Endothelial cell of umbilical vein (primary cell): ENCODE results near the gene PAOX. TPM values are rescaled to one million over a fixed set of nuclear protein-coding genes. Genes with fewer than 3 reads are reported as not detected.

Experiments used
- BruUV-seq: library from RNA; stranded (reverse); fragments of 400-500 nt; replicated peaks from 2 replicates; lab custom pipeline; 2021; lab: Mats Ljungman, UMichigan
- CTCF ChIA-PET: fragments of 300-600, 350-600 bp; sonication (Branson Sonifier 250); formaldehyde crosslinking; loops from one replicate; lab custom pipeline; 2021; ENCODE audit warnings: antibody characterized with exemption, inconsistent platforms; lab: Charles Lee
- POLR2A ChIA-PET: fragments of 300-600, 350-600 bp; sonication (Branson Sonifier 250); formaldehyde crosslinking; loops from one replicate; lab custom pipeline; 2021; ENCODE audit warnings: antibody characterized with exemption, inconsistent platforms; lab: Charles Lee
- DNase-seq: peaks from one replicate; pipeline ENCODE4 v3.0.0-alpha.2; 2011; ENCODE audit warnings: low read depth, low spot score
- FAIRE-seq: peaks from 2 replicates; lab custom pipeline; 2011; peaks lifted over from hg19 to GRCh38; lab: Jason Lieb, UNC
- H2AFZ ChIP-seq: 2 replicates; pipeline ENCODE4 v1.6.0; 2012; ENCODE audit warnings: low read depth, low read length, control low read depth, inconsistent platforms
- H3K27ac ChIP-seq: 2 replicates; pipeline ENCODE4 v1.5.1; 2011; ENCODE audit warnings: low read depth, mild to moderate bottlenecking, control low read depth, low read length, moderate library complexity; ENCODE audit not compliant: insufficient read depth
- H3K27me3 ChIP-seq, 2 experiments: 2 replicates each; pipeline versions ENCODE4 v1.6.0 to v1.6.1; 2011; ENCODE audit warnings: low read length in 2 of 2, mixed read lengths in 1 of 2; ENCODE audit not compliant: control insufficient read depth in 2 of 2, insufficient read depth in 2 of 2
- H3K36me3 ChIP-seq, 2 experiments: 2 replicates in 1 of 2; 3 replicates in 1 of 2; pipeline ENCODE4 v1.5.1; 2011; ENCODE audit warnings: low read length in 2 of 2, mild to moderate bottlenecking in 1 of 2, moderate library complexity in 1 of 2; ENCODE audit not compliant: control insufficient read depth in 2 of 2, insufficient read depth in 2 of 2; ENCODE audit errors: extremely low read depth in 1 of 2
- H3K4me1 ChIP-seq: 3 replicates; pipeline ENCODE4 v1.5.1; 2011; ENCODE audit warnings: mild to moderate bottlenecking, low read length; ENCODE audit not compliant: control insufficient read depth, insufficient read depth; ENCODE audit errors: extremely low read depth
- H3K4me2 ChIP-seq: 2 replicates; pipeline ENCODE4 v1.6.1; 2011; ENCODE audit warnings: low read length, control low read depth, mixed read lengths; ENCODE audit not compliant: insufficient read depth
- H3K4me3 ChIP-seq, 3 experiments: fragments of 200-600 bp in 1 of 3; sonication (generic), shearing (Covaris generic) in 1 of 3; replicated peaks in 1 of 3; 2 replicates each; pipeline ENCODE4 v1.5.1; 2011 to 2016; ENCODE audit warnings: control low read depth in 3 of 3, low read length in 3 of 3, mild to moderate bottlenecking in 2 of 3, inconsistent platforms in 1 of 3, low read depth in 1 of 3, moderate library complexity in 1 of 3; ENCODE audit not compliant: insufficient read depth in 1 of 3
- H3K79me2 ChIP-seq: 2 replicates; pipeline ENCODE4 v1.6.0; 2012; ENCODE audit warnings: low read length, inconsistent platforms; ENCODE audit not compliant: control insufficient read depth, insufficient read depth
- H3K9ac ChIP-seq: replicated peaks from 2 replicates; pipeline ENCODE3; 2011; ENCODE audit warnings: low read length, control low read depth; ENCODE audit not compliant: insufficient read depth; ENCODE audit errors: extremely low read depth
- H3K9me1 ChIP-seq: replicated peaks from 3 replicates; pipeline ENCODE4 v1.6.0; 2011; ENCODE audit warnings: mild to moderate bottlenecking, low read length; ENCODE audit not compliant: control insufficient read depth, insufficient read depth; ENCODE audit errors: extremely low read depth
- H3K9me3 ChIP-seq: replicated peaks from 2 replicates; pipeline ENCODE4 v1.5.1; 2012; ENCODE audit warnings: low read length, inconsistent platforms; ENCODE audit not compliant: control insufficient read depth, insufficient read depth
- H4K20me1 ChIP-seq: replicated peaks from 2 replicates; pipeline ENCODE3; 2011; ENCODE audit warnings: mild to moderate bottlenecking, low read length; ENCODE audit not compliant: control insufficient read depth, insufficient read depth; ENCODE audit errors: extremely low read depth
- EZH2 ChIP-seq: IDR thresholded peaks from 2 replicates; pipeline ENCODE4 v1.6.1; 2012; ENCODE audit warnings: borderline replicate concordance, low read depth, mild to moderate bottlenecking, moderate library complexity, low read length, inconsistent platforms; ENCODE audit not compliant: severe bottlenecking
- GATA2 ChIP-seq: IDR thresholded peaks from 2 replicates; pipeline ENCODE4 v1.7.0; 2011; ENCODE audit warnings: low read depth, mild to moderate bottlenecking, moderate library complexity, mixed read lengths, low read length; ENCODE audit not compliant: insufficient read length, insufficient read depth
- MYC ChIP-seq: IDR thresholded peaks from one replicate; pipeline ENCODE4 v1.6.1; 2011; ENCODE audit warnings: mild to moderate bottlenecking, low read depth, low read length
- dilution Hi-C: fragments of 300-500 bp; cut with MboI; formaldehyde crosslinking; loops from one replicate; pipeline ENCODE4 v1.15.0; 2019; ENCODE audit warnings: low sequenced_read_pairs; ENCODE audit not compliant: extremely low pct_ligation_motif_present
- intact Hi-C: fragments of 100-400 bp; cut with micrococcal nuclease; formaldehyde crosslinking; loops from one replicate; pipeline ENCODE4 v1.10.0; 2022
- polyA plus RNA-seq, 4 experiments: library from polyadenylated mRNA; depleted of rRNA in 3 of 4; stranded (reverse) in 3 of 4; unstranded in 1 of 4; fragments of >200 nt; gene quantifications; 2 replicates each; pipeline versions ENCODE4 v1.2.1 to v1.2.3, GENCODE V29; 2011 to 2012; ENCODE audit warnings: missing spikeins in 1 of 4
- total RNA-seq: library from RNA; stranded (reverse); gene quantifications from 2 replicates; pipeline ENCODE4 v1.2.3, GENCODE V29; 2021
- TF ChIP-seq, protein P1 (sequence below), 2 donors: IDR thresholded peaks; 1 replicate in 1 of 2; 2 replicates in 1 of 2; pipeline ENCODE4 v1.5.1; 2011; ENCODE audit warnings: low read length in 2 of 2, mild to moderate bottlenecking in 2 of 2, moderate library complexity in 2 of 2, control low read depth in 1 of 2, inconsistent platforms in 1 of 2, low read depth in 1 of 2; ENCODE audit not compliant: insufficient read depth in 1 of 2; ENCODE audit errors: extremely low read depth in 1 of 2

The PAOX gene
- total and polyA plus RNA-seq, 2 donors (not counting 3 experiments of a cell fraction or from before 2014, with no cell fraction given): 2.6 to 3.8 TPM

GRCh38 chr10:133372507-133372906 lies 6.6 kb upstream of the PAOX start:
- H3K36me3 ChIP-seq: peaks cover 2 to 20% of the 10 kb centered on the region in 2 experiments
- H3K9ac ChIP-seq: no peak overlapping the region
- H3K27me3 ChIP-seq: no peaks in the 10 kb centered on the region
- no peaks in the 10 kb centered on the region for H4K20me1 ChIP-seq
- DNase-seq: no peak
- dilution Hi-C loops (no loop called here), intact Hi-C loops (loop anchor here (2.0 to 5.0 kb wide), 2 partner anchors 44 to 65 kb away; partner anchors contain the start of genes TUBGCP2 and ZNF511)
- H3K9me3 ChIP-seq: no peaks in the 10 kb centered on the region
- FAIRE-seq: no peak
- no peak overlapping the region for H2AFZ ChIP-seq
- ChIA-PET POLR2A (no interaction called here), CTCF (no interaction called here)
- H3K4me3 ChIP-seq: peak overlapping the region in 1 of 3 experiments; percentile 100
- TF ChIP-seq, protein P1, sequence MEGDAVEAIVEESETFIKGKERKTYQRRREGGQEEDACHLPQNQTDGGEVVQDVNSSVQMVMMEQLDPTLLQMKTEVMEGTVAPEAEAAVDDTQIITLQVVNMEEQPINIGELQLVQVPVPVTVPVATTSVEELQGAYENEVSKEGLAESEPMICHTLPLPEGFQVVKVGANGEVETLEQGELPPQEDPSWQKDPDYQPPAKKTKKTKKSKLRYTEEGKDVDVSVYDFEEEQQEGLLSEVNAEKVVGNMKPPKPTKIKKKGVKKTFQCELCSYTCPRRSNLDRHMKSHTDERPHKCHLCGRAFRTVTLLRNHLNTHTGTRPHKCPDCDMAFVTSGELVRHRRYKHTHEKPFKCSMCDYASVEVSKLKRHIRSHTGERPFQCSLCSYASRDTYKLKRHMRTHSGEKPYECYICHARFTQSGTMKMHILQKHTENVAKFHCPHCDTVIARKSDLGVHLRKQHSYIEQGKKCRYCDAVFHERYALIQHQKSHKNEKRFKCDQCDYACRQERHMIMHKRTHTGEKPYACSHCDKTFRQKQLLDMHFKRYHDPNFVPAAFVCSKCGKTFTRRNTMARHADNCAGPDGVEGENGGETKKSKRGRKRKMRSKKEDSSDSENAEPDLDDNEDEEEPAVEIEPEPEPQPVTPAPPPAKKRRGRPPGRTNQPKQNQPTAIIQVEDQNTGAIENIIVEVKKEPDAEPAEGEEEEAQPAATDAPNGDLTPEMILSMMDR (IDR thresholded peaks at IDR 0.05; ENCODE audit: extremely low read depth in 1 of 2, insufficient read depth in 1 of 2, low read depth in 1 of 2, low read length in 2 of 2): no peak
- TF ChIP-seq GATA2: no peak
- TF ChIP-seq EZH2: no peak
- TF ChIP-seq MYC: no peak
- no peak overlapping the region for H3K27ac ChIP-seq
- H3K79me2 ChIP-seq: peaks cover 2% of the 10 kb centered on the region
- no TSS peak for BruUV-seq
- no peak overlapping the region for H3K4me2 ChIP-seq
- H3K9me1 ChIP-seq: no peaks in the 10 kb centered on the region
- peaks cover 7% of the 10 kb centered on the region for H3K4me1 ChIP-seq
